GM18873 (cell line): ENCODE results near the gene SMIM24.

Experiments used
- ATAC-seq: cut with Tn5 transposase; IDR thresholded peaks from one replicate; pipeline ENCODE4 v1.9.1; 2021; ENCODE audit warnings: mild to moderate bottlenecking, moderate library complexity, moderate number of reproducible peaks; ENCODE audit not compliant: unreplicated experiment, low FRiP score

SMIM24 gene

DNA sequence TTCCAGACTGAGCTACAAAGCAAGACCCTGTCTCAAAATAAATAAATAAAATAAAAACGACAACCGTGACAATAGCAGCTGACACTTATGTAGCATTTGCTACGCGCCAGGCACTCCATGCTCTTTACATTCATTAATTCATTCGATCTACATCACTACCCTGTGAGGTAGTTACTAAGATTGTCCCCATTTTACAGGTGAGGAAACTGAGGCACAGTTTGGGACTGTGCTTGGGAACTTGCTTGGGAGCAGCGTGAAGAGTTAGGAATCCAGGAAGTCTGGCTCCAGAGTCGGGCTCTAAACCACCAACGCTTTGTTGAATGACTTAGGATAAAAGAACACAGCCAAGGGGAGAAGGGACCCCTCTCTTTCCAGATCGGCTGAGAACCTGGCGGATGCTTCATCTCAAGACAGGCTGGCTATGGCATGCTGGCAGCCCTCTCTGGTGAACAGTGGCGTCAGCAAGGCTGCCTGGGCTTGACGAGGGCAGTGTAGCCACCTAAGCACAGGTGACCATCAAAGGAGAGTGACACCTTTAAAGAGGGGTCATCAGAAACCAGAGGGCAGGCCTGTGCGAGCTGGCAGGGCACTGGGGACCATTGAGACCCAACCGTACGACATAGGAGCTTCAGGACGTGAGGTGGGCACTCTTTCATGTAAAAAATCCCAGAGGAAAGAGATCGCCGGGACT is 19.6 kb upstream of the SMIM24 start:
- ATAC-seq, result no peak

- no peak for ATAC-seq
Observed at GRCh38 chr19:3497757-3498520, 17.6 kb upstream of the SMIM24 start.

DNA sequence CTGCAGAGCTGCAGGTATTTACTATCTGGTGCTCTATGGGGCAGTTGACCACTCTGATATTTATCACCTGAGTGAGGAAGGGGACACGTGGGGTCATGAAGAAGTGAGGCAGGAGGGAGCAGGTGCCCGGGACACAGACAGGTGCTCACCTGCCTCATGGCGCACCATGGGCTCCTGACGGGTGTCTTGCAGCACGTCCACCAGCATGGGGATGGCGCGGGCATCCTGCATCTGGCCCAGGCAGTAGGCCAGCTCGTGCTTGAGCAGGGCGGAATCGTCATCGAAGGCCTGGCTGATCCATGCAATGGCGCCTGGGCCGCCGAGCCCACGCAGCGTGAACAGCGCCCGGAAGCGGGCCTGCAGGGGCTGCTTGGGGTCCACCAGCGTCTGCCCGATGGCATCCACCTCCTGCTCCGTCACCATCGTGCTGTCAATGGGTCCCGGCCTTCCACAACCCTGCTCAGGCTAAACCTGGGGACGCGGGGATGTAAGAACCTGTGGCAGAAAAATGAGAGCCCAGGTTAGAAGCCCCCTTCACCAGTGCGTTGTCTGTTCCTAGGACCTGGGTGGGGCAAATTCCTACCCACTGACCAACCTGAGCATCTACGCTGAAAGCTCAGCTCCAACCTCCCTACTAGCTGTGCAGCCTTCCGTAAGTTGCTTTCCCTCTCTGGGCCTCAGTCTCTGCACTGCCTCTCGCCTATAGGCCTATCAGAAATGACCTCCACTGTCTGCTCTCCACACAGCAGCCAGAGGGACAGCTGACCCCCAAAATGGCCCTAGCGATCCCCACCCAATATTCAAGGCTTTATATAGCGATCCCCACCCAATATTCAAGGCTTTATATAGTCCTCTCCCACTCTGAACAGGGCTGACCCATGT is 16.3 kb upstream of the SMIM24 start:
- no peak for ATAC-seq

DNA sequence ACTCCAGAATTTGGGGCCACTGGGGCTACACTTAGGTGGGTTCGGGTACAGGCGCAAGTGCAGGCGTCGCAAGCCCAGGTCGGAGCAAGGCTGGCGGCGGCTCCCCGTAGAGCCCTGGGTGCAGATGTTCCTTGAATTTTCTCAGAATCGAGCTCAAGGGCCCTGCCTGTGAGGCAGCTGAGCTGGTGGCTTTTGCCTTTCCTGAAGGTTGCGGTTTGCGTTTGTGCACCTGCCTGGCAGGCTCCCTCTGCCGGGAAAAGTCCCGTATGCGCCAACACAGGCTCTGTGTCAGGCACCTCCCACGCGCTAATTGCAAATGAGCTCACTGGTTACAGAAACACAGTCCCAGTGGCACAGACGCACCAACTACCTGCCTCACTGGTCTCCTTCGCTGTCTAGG is 14.2 kb upstream of the SMIM24 start:
- no peak for ATAC-seq

DNA sequence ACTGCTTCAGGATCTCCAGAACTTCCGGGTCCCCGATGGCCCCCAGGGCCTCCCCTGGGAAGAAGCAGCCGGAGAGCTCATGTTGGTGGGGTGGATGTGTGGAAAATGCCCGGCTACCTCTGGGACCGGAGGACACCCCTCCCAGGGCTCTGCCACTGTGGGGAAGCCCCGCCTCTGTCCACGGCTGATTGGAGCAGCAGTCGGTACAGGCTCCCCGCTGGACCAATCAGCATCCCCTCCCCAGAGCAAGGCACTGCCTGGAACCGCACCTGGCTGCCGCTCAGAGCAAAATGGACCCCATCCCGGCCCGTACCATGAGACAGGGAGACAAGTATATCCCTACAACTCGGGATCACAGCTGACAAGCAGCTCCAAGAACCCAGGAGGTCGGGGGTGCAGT is 13.7 kb upstream of the SMIM24 start:
- ATAC-seq, result no peak

GRCh38 chr19:3493651-3494050 is 13.3 kb upstream of the SMIM24 start:
- ATAC-seq, result no peak

DNA sequence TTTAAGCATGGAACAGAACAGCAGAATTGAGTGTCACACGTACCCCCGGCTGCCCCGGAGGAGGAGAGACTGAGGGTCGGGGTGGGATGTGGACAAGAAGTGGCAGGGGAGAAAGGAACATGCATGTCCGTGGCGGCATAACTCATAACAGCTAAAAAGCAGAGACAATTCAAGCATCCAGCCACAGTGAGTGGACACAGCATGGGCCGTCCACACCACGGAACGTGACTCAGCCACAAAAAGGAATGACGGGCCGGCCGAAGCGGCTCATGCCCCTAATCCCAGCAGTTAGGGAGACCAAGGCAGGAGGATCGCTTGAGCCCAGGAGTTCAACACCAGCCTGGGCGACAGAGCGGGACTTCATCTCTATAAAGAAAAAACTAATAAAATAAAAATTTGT is 12.6 kb upstream of the SMIM24 start:
- no peak for ATAC-seq

DNA sequence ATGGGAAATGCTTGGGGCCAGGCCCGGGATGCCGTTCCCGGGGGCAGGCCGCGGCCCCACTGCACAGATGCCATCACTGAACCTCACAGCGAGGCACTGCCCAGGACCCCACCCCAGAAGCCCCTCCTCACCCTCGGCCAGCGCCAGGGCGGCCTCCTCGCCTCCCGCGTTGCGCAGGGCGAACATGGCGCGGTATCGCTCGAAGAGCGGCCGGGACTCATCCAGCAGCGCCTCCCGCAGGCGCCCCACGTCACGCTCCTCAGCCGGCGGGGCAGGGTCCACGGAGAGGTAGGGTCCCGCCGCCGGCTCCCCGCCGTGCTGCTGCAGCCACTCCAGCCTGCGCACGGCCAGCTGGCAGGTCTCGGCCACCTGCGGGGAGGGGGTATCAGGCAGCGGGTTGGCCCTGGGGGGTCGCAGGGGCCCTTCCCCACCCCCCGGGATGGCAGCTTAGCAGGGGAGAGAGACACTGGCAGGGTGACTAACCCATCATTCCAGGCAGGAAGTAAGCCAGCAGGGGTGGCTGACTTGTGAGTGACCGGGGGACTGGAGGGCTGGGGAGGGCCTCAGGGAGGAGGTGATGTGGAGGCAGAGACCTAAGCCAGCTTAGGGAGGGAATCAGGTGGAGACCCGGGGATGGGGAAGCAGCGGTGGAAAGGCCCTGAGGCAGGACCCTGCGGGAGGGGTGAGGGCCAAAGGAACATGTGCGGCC is 12.0 kb upstream of the SMIM24 start:
- no peak for ATAC-seq

DNA sequence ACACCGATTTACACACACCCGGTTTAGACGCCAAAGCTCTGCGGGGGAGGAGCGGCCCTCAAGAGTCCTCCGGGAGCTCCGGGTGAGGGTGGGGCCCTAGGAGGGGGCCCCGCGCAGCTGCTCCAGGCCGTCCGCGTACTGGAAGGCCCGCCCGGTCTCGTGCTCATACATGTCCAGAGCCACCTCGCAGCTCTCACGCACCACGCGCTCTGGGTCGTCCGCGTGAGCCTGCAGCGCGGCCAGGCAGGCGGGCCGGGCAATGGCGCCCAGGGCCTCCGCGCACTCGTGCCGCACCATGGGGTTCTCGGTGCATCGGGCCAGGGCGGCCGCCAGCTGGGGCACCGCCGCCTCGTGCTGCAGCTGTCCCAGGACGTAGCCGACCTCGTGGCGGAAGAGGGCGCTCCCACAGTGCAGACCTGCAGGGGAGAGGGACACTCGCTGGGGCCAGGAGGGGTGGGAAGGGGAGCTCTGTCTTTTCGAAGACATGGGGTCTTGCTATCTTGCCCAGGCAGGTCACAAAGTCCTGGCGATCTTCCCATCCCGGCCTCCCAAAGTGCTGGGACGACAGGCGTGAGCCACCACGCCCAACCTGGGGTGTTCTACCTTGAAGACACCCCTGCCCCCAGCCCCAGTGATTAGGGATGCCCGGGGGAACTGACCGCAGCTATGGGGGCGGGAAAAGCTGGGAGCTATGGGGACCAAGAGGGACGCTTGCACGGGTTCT is 11.2 kb upstream of the SMIM24 start:
- no peak for ATAC-seq

- no peak for ATAC-seq
Observed at GRCh38 chr19:3483226-3483628, 2.9 kb upstream of the SMIM24 start, which contains the start of gene SMIM44. Gene SMIM44 (minus strand): TSS chr19:3483441. CDS start chr19:3483403, 38 bp downstream.

DNA sequence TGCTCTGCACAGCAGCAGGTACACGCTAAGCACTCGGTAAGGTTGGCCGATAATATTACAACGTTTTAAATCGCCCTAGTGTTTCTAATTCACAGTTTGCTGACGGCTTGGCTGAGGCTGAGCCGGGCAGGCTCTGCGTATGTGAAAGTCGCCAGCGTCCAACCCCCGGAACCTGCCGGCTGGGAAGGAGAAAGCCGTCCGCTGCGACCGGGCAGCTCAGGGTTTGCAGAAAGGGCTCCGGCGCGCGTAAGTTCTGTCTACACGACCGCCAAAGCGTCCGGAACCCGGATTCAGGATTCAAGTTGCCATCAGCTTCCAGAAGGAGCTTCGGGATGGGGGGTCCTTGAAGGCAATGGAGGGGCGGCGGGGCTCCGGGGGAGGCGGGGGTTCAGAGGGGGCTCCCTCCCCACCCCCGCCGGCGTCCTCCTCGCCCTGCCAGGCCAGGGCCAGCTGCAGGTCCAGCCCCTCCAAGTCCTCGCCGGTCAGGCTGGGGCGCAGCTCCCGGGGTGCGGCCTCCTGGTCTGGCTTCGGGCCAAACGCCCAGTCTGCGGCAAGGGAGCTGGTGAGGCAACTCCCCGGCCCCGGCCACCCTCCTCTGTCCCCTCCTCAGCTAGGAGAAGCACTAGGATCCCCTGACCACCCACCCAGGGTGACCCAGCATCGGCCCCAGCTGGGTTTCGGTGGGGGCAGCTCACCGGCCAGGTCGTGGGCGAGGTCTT is 2.3 kb upstream of the SMIM24 start:
- no peak for ATAC-seq

- no peak for ATAC-seq
Observed at GRCh38 chr19:3481241-3482090, 1.1 kb upstream of the SMIM24 start.

GRCh38 chr19:3479834-3480215 is 500 bp downstream of the SMIM24 start:
- no peak for ATAC-seq

DNA sequence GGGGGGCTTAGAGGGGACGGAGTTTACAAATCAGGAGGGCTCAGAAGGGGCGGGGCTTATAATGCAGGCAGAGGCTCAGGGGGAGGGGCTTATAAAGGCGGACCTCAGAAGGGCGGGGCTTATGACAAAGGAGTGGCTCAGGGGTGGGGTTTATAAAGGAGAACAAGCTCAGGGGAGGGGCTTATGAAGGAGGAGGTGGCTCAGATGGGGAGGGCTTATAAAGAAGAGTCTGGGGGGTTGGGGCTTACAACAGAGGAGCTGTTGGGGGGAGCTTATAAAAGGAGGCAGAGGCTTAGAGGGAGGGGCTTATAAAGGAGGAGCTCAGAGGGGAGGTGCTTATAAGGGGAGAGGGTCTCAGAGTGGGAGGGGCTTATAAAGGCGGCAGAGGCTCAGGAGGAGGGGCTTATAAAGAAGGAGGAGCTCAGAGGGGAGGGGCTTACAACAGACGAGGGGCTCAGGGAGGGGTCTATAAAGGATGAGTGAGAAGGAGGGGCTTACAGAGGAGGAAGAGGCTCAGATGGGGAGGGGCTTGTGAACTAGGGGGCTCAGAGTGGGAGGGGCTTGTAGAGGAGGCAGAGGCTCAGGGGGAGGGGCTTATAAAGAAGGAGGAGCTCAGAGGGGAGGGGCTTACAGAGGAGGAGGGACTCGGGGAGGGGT is 1.0 kb downstream of the SMIM24 start:
- no peak for ATAC-seq

DNA sequence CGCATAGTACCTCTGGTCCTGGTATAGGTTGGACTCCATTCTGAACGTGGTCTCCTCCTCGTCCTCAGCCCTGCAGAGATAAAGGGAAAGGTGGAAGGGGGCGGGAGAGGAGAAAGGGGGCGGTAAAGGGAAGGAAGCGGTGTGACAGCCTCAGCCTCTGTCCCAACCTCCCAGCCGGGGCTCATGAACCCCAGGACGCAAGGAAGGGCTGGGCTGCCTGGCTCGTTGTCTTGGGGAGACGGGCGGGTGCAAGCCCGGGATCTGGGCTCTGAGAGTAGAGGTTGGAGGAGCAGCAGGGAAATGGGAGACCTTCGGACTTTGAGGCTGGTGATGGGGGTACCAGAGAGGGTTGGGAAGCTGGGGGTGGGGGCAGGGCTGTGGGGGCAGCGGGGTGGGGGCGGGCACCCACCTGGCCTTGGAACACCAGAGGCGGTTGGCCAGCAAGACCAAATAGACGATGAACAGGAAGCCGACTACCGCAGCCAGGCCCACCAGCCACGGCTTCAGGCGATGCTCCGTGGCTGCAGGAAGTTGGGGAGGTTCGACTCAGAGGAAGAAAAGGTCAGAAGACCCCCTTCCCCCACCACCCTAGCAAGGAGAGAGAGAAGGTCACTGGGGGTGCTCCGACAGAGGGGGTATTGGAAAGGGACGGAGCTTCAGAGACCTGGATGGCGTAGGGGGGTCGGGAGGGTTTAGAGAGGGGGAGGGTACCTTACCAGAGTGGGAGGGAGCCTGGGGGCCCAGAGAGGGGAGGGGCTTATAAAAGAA is 1.7 kb downstream of the SMIM24 start:
- ATAC-seq, result no peak

DNA sequence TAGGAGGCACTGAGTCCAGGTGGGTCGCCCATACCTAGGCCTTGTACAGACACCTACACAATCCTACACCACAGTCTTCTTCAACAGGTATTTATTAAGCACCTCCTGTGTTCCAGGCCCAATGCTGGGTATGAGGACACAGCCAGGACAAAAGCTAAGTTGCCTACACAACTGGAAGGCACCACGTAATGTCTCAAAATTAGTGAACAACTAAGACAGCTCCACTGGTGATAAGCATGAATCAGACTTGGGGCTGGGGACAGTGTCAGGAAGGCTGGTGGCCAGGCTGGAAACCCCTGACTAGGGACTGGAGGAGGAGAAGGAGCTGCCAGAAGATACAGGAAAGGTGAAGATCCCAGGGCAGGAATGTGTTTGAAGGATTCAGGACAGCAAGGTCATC is 2.4 kb downstream of the SMIM24 start:
- ATAC-seq, result no peak

DNA sequence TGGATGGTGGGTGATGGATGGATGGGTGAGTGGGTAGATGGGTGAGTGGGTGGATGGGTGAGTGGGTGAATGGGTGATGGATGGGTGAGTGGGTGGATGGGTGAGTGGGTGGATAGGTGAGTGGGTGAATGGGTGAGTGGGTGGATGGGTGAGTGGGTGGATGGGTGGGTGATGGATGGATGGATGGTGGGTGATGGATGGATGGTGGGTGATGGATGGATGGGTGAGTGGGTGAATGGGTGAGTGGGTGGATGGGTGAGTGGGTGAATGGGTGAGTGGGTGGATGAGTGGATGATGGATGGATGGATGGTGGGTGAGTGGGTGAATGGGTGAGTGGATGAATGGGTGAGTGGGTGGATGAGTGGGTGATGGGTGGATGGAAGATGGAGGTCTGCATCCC is 2.8 kb downstream of the SMIM24 start:
- no peak for ATAC-seq
